HG02973 (cell line): Measurements from ENCODE around the gene JAML.

ENCODE experiments used
- ATAC-seq: cut with Tn5 transposase; IDR thresholded peaks from one replicate; pipeline ENCODE4 v1.9.1; 2021; ENCODE audit warnings: moderate library complexity; ENCODE audit not compliant: unreplicated experiment

JAML gene

GRCh38 chr11:118148856-118149255 is 76.0 kb downstream of the JAML start:
- ATAC-seq: no peak

GRCh38 chr11:118148240-118148639 is 76.6 kb downstream of the JAML start:
- ATAC-seq: no peak

GRCh38 chr11:118147502-118147901 is 77.3 kb downstream of the JAML start:
- ATAC-seq: no peak

GRCh38 chr11:118146554-118146953 is 78.3 kb downstream of the JAML start:
- no peak for ATAC-seq

- peak; percentile 79 for ATAC-seq
Observed at GRCh38 chr11:118145285-118146227, 79.3 kb downstream of the JAML start.

GRCh38 chr11:118144301-118145268 is 80.2 kb downstream of the JAML start:
- ATAC-seq: no peak
